Measurements from ENCODE around the gene OOSP4B. TPM values are rescaled to one million over a fixed set of nuclear protein-coding genes. Genes with fewer than 3 reads are reported as not detected.

The OOSP4B gene
- total and polyA plus RNA-seq, 9 donors, result 0.70 TPM; not detected in 8

GRCh38 chr11:60078745-60079144 lies 61.8 kb downstream of the OOSP4B start:
- Histone ChIP-seq H3K4me1 (ENCODE audit: insufficient read depth) (no peaks in the 10 kb centered on the region), H3K36me3 (no peaks in the 10 kb centered on the region), H3K9me3 (no peaks in the 10 kb centered on the region), H3K27ac (no peak overlapping the region), H3K4me3 (no peak overlapping the region), H3K27me3 (no peaks in the 10 kb centered on the region)
- no peak for TF ChIP-seq EP300 (IDR thresholded peaks at IDR 0.05)
- TF ChIP-seq POLR2A (IDR thresholded peaks at IDR 0.05), result no peak
- no peak for TF ChIP-seq CTCF (IDR thresholded peaks at IDR 0.05)
- DNase-seq, result no peak
- intact Hi-C loops (cut with DNase I), result no loop called here
- 68 to 82% (median 75%) methylated on average over 4 of the region's 4 CpGs for WGBS, 3 donors

- TF ChIP-seq POLR2A (IDR thresholded peaks at IDR 0.05) (no peak), EP300 (IDR thresholded peaks at IDR 0.05) (no peak), CTCF (IDR thresholded peaks at IDR 0.05) (no peak)
- 60 to 76% (median 62%) methylated on average over 3 of the region's 3 CpGs for WGBS, 3 donors
- intact Hi-C loops (cut with DNase I), result no loop called here
Measured at GRCh38 chr11:60080535-60080934, 63.6 kb downstream of the OOSP4B start.

More at GRCh38 chr11:60080535-60080934, 63.6 kb downstream of the OOSP4B start:
- Histone ChIP-seq H3K36me3 (no peaks in the 10 kb centered on the region), H3K4me3 (no peak overlapping the region), H3K27ac (no peak overlapping the region), H3K9me3 (no peaks in the 10 kb centered on the region), H3K4me1 (ENCODE audit: insufficient read depth) (no peaks in the 10 kb centered on the region), H3K27me3 (no peaks in the 10 kb centered on the region)
- DNase-seq, result no peak

Other genes starting within 250 kb of the OOSP4B start
- gene MRPL16, start 206.4 kb upstream of the OOSP4B start, total RNA-seq, result 10 to 100 TPM; 30.0 to 40.4 (median 35.9) TPM
- gene MRPL16, start 206.4 kb upstream of the OOSP4B start, polyA plus RNA-seq, result 10 to 100 TPM; 45.4 to 68.1 TPM
- gene CBLIF, start 171.7 kb upstream of the OOSP4B start, total RNA-seq, result not detected
- not detected for gene CBLIF, start 171.7 kb upstream of the OOSP4B start, polyA plus RNA-seq
- gene TCN1, start 150.7 kb upstream of the OOSP4B start, total RNA-seq, result under 1 TPM in 1 of 7 donors, not detected in 6; 0.48 TPM
- not detected for gene TCN1, start 150.7 kb upstream of the OOSP4B start, polyA plus RNA-seq
- gene OOSP3, start 138.4 kb upstream of the OOSP4B start, total RNA-seq, result not detected
- gene OOSP3, start 138.4 kb upstream of the OOSP4B start, polyA plus RNA-seq, result not detected
- gene OOSP1, start 78.7 kb upstream of the OOSP4B start, total RNA-seq, result not detected
- gene OOSP1, start 78.7 kb upstream of the OOSP4B start, polyA plus RNA-seq, result not detected
- not detected for gene OOSP4A, start 53.1 kb upstream of the OOSP4B start, total RNA-seq
- gene OOSP4A, start 53.1 kb upstream of the OOSP4B start, polyA plus RNA-seq, result under 1 TPM in 1 of 2 donors, not detected in 1; 0.29 TPM
- not detected for gene OOSP2, start 23.2 kb downstream of the OOSP4B start, total RNA-seq
- under 1 TPM; 0.18 to 0.59 TPM for gene OOSP2, start 23.2 kb downstream of the OOSP4B start, polyA plus RNA-seq
- gene MS4A3, start 39.5 kb downstream of the OOSP4B start, total RNA-seq, result not detected
- gene MS4A3, start 39.5 kb downstream of the OOSP4B start, polyA plus RNA-seq, result not detected
- under 1 TPM in 4 of 7 donors, not detected in 3; 0.23 to 0.80 (median 0.51) TPM for gene MS4A2, start 71.5 kb downstream of the OOSP4B start, total RNA-seq
- 1 to 10 TPM in 1 of 2 donors, under 1 TPM in 1; 0.38 to 1.7 TPM for gene MS4A2, start 71.5 kb downstream of the OOSP4B start, polyA plus RNA-seq
- gene MS4A6A, start 165.9 kb downstream of the OOSP4B start, total RNA-seq, result 10 to 100 TPM in 6 of 7 donors, 1 to 10 TPM in 1; 8.1 to 47.6 (median 28.9) TPM
- 100 to 1,000 TPM in 1 of 2 donors, 10 to 100 TPM in 1; 24.7 to 150 TPM for gene MS4A6A, start 165.9 kb downstream of the OOSP4B start, polyA plus RNA-seq
- gene MS4A4E, start 226.0 kb downstream of the OOSP4B start, total RNA-seq, result 1 to 10 TPM in 2 of 7 donors, under 1 TPM in 5; 0.30 to 1.3 (median 0.92) TPM
- gene MS4A4E, start 226.0 kb downstream of the OOSP4B start, polyA plus RNA-seq, result under 1 TPM; 0.27 to 0.57 TPM

Data from ovary (tissue), 9 donors.